Colonic mucosa (tissue), 4 donors: ENCODE results near the gene KRTAP6-3. TPM values are rescaled to one million over a fixed set of nuclear protein-coding genes. Genes with fewer than 3 reads are reported as not detected.

Experiments used
- DNase-seq: peaks from one replicate; pipeline ENCODE4 v3.0.0-alpha.2; 2020
- H3K27ac ChIP-seq: fragments of 200-600 bp; one replicate; pipeline ENCODE4 v1.8.0; 2021
- H3K27me3 ChIP-seq: fragments of 200-600 bp; one replicate; pipeline ENCODE4 v1.8.0; 2021
- H3K36me3 ChIP-seq: fragments of 200-600 bp; one replicate; pipeline ENCODE4 v1.8.0; 2021
- H3K4me1 ChIP-seq: fragments of 200-600 bp; one replicate; pipeline ENCODE4 v1.8.0; 2021; ENCODE audit warnings: mild to moderate bottlenecking
- H3K4me3 ChIP-seq: fragments of 200-600 bp; one replicate; pipeline ENCODE4 v1.8.0; 2021
- H3K9ac ChIP-seq, 2 donors: one replicate each; pipeline ENCODE4 v1.7.0; 2013; ENCODE audit warnings: control low read depth in 2 of 2, low read depth in 2 of 2, low read length in 2 of 2
- H3K9me3 ChIP-seq: fragments of 200-600 bp; one replicate; pipeline ENCODE4 v1.8.0; 2021
- CTCF ChIP-seq: fragments of 200-600 bp; IDR thresholded peaks from one replicate; pipeline ENCODE4 v1.8.0; 2022; ENCODE audit warnings: antibody characterized with exemption, mild to moderate bottlenecking
- intact Hi-C: fragments of 100-400 bp; cut with DNase I; formaldehyde crosslinking; loops from one replicate; pipeline ENCODE4 v1.14.1; 2022
- total RNA-seq, 2 donors: library from RNA; stranded (reverse); fragmentation: NEBNext Ultra II Directional in 1 of 2; extraction: Animal tissue kit (Norgen Biotek cat#: 25700) in 1 of 2; gene quantifications; one replicate each; pipeline ENCODE4 v1.2.1, GENCODE V29; 2021
- donor health status: healthy.
- donor health status: DM: no; HTN: no; CAD: no.
- donor health status: DM: no; HTN: no; CAD: no.

The KRTAP6-3 gene
- total RNA-seq, 2 donors from 2014 or later = not detected

- no peak for TF ChIP-seq CTCF
- no peaks in the 10 kb centered on the region for H3K9me3 ChIP-seq
- H3K27me3 ChIP-seq = no peaks in the 10 kb centered on the region
- H3K36me3 ChIP-seq = no peaks in the 10 kb centered on the region
- H3K4me3 ChIP-seq = no peak overlapping the region
- intact Hi-C loops = no loop called here
- H3K4me1 ChIP-seq = no peaks in the 10 kb centered on the region
- no peak overlapping the region for H3K9ac ChIP-seq
- no peak overlapping the region for H3K27ac ChIP-seq
- DNase-seq = no peak
These were observed 9.4 kb upstream of the KRTAP6-3 start for GRCh38 chr21:30582870-30583269.

GRCh38 chr21:30590297-30590696 is 1.9 kb upstream of the KRTAP6-3 start, which contains the start of gene KRTAP22-2:
KRTAP22-2 (minus strand) TSS chr21:30590397.
- Histone ChIP-seq H3K27me3 (no peaks in the 10 kb centered on the region), H3K4me1 (no peaks in the 10 kb centered on the region), H3K27ac (no peak within 1 kb of the TSS), H3K36me3 (no peaks in the 10 kb centered on the region), H3K4me3 (no peak within 1 kb of the TSS), H3K9ac (no peak within 1 kb of the TSS), H3K9me3 (no peaks in the 10 kb centered on the region)
- TF ChIP-seq CTCF = no peak
- DNase-seq = no peak
- intact Hi-C loops = no loop called here

GRCh38 chr21:30598802-30599201 is 6.6 kb downstream of the KRTAP6-3 start, which contains the start of gene KRTAP6-2:
KRTAP6-2 (minus strand) TSS chr21:30598902; CDS start chr21:30598874, 28 bp downstream.
- Histone ChIP-seq H3K9me3 (no peaks in the 10 kb centered on the region), H3K4me1 (no peaks in the 10 kb centered on the region), H3K27ac (no peak within 1 kb of the TSS), H3K36me3 (no peaks in the 10 kb centered on the region), H3K9ac (no peak within 1 kb of the TSS), H3K27me3 (no peaks in the 10 kb centered on the region), H3K4me3 (no peak within 1 kb of the TSS)
- no peak for TF ChIP-seq CTCF
- intact Hi-C loops = no loop called here
- no peak for DNase-seq

GRCh38 chr21:30600787-30601186 is 8.5 kb downstream of the KRTAP6-3 start, which contains the start of gene KRTAP22-1:
KRTAP22-1 (plus strand) TSS chr21:30601087.
- no peak within 1 kb of the TSS for H3K27ac ChIP-seq
- no peak for DNase-seq
- H3K9me3 ChIP-seq = no peaks in the 10 kb centered on the region
- H3K4me3 ChIP-seq = no peak within 1 kb of the TSS
- no peaks in the 10 kb centered on the region for H3K36me3 ChIP-seq
- H3K27me3 ChIP-seq = no peaks in the 10 kb centered on the region
- no peaks in the 10 kb centered on the region for H3K4me1 ChIP-seq
- no peak for TF ChIP-seq CTCF
- intact Hi-C loops = no loop called here
- no peak within 1 kb of the TSS for H3K9ac ChIP-seq

- DNase-seq = no peak
- H3K27me3 ChIP-seq = no peaks in the 10 kb centered on the region
- H3K36me3 ChIP-seq = no peaks in the 10 kb centered on the region
- no peak overlapping the region for H3K9ac ChIP-seq
- H3K27ac ChIP-seq = no peak overlapping the region
- intact Hi-C loops = no loop called here
- no peak overlapping the region for H3K4me3 ChIP-seq
- TF ChIP-seq CTCF = no peak
- H3K9me3 ChIP-seq = peaks cover 2% of the 10 kb centered on the region
- no peaks in the 10 kb centered on the region for H3K4me1 ChIP-seq
These were observed 13.7 kb downstream of the KRTAP6-3 start for GRCh38 chr21:30605968-30606367.
